AML-193 (cell line): ENCODE results near the gene MARK2.

ENCODE experiments used
- DNase-seq, 2 experiments: peaks; one replicate each; lab custom pipeline; 2025; lab: John Stamatoyannopoulos, UW

MARK2 gene

GRCh38 chr11:63882555-63883242, 43.8 kb downstream of the MARK2 start:
- DNase-seq: peak in 1 of 2 experiments; percentile 8

GRCh38 chr11:63883791-63884190, 44.9 kb downstream of the MARK2 start:
- DNase-seq: no peak

- no peak for DNase-seq
These were observed 45.5 kb downstream of the MARK2 start for GRCh38 chr11:63884196-63884932.

- no peak for DNase-seq
These were observed 48.6 kb downstream of the MARK2 start for GRCh38 chr11:63887386-63887999.

- peak; percentile 68 to 78 for DNase-seq
These were observed 49.5 kb downstream of the MARK2 start for GRCh38 chr11:63888170-63889086.

GRCh38 chr11:63889344-63889743, 50.4 kb downstream of the MARK2 start:
- DNase-seq: no peak

- DNase-seq: no peak
These were observed 51.5 kb downstream of the MARK2 start for GRCh38 chr11:63890368-63890767.

- peak; percentile 6 to 10 for DNase-seq
These were observed 53.3 kb downstream of the MARK2 start for GRCh38 chr11:63892228-63892627.

DNA sequence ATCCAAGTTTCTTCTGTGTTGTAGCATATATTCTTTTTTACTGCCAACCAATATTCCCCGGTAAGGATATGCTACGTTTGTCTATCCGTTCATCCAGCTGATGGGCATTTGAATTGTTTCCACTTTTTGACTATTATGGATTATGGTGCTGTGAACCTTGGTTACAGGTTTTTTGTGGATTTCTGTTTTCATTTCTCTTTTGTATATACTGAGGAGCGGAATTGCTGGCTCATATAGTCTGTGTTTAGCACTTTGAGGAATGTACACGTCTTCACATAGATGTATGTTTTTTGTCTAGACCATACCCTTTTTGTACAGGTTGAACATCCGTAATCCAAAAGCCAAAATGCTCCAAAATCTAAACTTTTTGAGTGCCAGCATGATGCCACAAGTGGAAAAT, 54.4 kb downstream of the MARK2 start:
- no peak for DNase-seq

- no peak for DNase-seq
These were observed 57.2 kb downstream of the MARK2 start for GRCh38 chr11:63896071-63896470.

DNA sequence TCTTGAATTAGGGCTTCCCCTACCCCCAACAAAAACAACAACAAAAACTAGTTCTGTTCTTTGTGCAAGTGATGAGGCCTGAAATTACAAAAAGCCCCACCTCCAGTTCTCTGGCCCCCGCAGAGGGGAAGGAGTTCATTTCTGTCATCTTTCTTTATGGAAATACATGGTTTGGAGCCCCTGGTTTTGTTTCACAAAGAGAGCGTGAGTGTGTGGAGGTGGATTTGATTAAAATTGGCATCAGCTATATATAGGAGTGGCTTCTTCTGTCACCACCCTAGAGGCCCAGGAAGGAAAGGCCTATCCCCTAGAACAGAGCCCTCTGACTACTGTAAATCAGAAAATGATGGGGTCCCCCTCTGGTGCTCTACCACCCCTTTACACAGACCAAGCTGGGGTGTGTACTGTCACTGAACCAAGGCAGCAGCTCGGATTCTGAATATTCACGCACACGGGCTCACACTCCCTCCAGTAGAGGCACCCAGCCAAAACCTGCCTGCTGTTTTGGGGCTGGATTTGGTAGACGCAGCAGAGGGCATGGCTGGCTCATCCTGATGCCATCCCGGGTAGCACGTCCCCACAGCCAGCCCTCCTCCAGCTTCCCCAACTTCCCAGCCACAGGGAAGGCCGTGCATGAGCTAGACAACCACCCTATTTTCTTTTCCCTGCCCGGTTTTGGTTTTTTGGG, 58.7 kb downstream of the MARK2 start:
- DNase-seq: no peak

- DNase-seq: peak in 1 of 2 experiments; percentile 17
These were observed 62.8 kb downstream of the MARK2 start for GRCh38 chr11:63901660-63902059.

DNA sequence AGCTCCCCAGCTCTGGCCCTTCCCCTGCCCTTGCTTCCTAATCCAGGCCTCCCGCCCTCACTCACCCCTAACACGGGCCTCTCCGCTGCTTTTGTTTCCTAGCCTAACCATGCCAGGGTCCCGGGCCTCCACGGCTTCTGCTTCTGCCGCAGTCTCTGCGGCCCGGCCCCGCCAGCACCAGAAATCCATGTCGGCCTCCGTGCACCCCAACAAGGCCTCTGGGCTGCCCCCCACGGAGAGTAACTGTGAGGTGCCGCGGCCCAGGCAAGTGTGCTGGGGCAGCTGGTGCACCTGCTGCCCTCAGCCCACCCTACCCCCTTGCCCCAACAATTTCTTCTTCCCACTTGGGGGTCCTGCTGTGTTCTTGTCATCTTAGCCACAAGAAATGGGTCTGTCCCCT, 65.0 kb downstream of the MARK2 start:
- no peak for DNase-seq

- DNase-seq: no peak
These were observed 65.8 kb downstream of the MARK2 start for GRCh38 chr11:63904743-63905142.

DNA sequence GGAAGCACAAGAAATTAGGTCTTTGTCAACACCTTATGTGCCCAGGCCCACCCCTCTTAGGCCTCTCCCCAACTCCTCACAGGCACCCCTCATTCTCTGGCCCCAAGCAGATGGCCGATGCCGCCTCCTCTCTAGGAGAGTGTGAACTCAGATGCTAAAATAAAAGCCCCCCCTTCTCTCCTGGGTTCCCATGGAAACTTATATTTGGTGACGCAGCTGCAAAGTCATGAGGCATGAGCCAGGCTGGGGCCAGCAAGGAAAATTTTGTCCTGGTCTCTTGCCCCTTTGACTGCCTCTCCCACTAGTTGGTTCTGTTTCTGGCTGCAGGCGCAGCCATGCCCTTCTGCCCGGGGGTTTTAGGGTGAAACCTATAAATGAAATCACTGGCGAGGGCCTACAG, 66.3 kb downstream of the MARK2 start:
- DNase-seq: no peak

- DNase-seq: no peak
These were observed 67.2 kb downstream of the MARK2 start for GRCh38 chr11:63906087-63906486.

GRCh38 chr11:63906585-63906984, 67.7 kb downstream of the MARK2 start:
- peak in 1 of 2 experiments; percentile 8 for DNase-seq

GRCh38 chr11:63907063-63907462, 68.2 kb downstream of the MARK2 start:
- DNase-seq: no peak

DNA sequence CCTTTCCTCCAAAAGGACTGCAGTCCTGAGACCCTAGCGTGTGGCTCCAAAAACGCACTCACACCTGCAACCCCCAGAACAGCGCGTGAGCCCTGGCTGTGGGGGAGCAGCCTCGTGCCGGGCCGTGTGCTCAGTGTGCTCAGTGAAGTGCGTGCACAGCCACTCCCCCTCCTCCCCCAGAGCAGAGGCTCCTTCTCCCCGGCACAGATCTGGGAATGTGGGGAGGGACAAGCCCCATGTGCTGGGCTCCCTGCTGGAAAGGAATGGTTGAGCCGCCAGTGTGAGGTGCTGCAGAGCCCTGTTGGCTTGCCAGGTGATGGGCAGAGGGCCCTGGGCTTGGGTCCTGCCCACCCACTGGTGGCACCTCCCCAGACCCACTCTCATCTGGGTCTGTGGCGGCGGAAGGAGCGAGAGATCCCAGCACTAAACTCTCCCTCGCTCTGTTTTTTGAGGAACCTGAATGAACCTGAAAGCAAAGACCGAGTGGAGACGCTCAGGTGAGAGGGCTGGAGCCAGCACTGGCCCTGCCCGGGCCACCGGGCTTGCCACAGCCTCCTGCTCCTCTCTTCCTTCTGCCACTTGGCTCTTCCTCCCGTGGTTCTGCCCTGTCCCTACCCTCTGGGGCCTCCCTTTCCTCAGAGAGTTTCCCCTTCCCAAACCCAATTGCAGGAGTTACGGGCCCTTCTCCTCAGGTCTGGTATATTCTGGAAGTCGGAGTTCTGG, 69.1 kb downstream of the MARK2 start:
- DNase-seq: no peak

DNA sequence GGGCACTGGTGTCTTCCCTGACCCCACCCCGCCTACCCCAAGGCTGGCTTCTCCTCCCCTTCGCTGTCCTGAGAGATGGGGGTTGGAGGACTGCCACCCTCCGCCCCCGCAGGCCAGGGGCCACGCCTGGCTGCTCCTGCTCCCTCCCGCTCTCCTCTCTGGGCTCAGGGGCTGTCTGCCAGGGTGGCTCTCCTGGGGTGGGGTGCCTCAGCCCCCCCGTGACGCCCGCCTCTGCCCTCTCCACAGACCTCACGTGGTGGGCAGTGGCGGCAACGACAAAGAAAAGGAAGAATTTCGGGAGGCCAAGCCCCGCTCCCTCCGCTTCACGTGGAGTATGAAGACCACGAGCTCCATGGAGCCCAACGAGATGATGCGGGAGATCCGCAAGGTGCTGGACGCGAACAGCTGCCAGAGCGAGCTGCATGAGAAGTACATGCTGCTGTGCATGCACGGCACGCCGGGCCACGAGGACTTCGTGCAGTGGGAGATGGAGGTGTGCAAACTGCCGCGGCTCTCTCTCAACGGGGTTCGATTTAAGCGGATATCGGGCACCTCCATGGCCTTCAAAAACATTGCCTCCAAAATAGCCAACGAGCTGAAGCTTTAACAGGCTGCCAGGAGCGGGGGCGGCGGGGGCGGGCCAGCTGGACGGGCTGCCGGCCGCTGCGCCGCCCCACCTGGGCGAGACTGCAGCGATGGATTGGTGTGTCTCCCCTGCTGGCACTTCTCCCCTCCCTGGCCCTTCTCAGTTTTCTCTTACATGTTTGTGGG, 69.9 kb downstream of the MARK2 start:
- no peak for DNase-seq
